ENCODE measurements around the gene PFDN6. TPM values are rescaled to one million over a fixed set of nuclear protein-coding genes. Genes with fewer than 3 reads are reported as not detected.

The PFDN6 gene
- total and polyA plus RNA-seq, 9 of the 15 experiments (the other 6 are each of a cell fraction or from before 2014, with no cell fraction given), result 6.8 to 475 (median 216) TPM

DNA sequence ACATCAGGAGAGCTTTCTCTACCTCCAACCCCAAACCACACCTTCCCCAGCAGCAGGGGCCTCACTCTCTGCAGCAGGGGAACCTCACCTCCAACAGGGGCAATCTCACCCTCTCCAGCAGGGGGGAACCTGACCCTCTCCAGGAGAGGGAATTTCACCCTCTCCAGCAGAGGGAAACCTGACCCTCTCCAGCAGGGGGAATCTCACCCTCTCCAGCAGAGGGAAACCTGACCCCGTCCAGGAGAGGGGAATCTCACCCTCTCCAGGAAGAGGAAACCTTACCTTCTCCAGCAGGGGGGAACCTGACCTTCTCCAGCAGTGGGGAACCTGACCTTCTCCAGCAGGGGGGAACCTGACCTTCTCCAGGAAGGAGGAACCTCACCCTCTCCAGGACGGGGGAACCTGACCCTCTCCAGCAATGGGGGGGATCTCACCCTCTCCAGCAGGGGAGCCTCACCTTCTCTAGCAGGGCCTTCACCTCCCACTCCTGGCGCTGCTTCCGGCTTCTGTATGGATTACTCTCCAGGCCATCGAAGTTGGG lies 9.4 kb upstream of the PFDN6 start (continued):
- TF ChIP-seq, protein P1, sequence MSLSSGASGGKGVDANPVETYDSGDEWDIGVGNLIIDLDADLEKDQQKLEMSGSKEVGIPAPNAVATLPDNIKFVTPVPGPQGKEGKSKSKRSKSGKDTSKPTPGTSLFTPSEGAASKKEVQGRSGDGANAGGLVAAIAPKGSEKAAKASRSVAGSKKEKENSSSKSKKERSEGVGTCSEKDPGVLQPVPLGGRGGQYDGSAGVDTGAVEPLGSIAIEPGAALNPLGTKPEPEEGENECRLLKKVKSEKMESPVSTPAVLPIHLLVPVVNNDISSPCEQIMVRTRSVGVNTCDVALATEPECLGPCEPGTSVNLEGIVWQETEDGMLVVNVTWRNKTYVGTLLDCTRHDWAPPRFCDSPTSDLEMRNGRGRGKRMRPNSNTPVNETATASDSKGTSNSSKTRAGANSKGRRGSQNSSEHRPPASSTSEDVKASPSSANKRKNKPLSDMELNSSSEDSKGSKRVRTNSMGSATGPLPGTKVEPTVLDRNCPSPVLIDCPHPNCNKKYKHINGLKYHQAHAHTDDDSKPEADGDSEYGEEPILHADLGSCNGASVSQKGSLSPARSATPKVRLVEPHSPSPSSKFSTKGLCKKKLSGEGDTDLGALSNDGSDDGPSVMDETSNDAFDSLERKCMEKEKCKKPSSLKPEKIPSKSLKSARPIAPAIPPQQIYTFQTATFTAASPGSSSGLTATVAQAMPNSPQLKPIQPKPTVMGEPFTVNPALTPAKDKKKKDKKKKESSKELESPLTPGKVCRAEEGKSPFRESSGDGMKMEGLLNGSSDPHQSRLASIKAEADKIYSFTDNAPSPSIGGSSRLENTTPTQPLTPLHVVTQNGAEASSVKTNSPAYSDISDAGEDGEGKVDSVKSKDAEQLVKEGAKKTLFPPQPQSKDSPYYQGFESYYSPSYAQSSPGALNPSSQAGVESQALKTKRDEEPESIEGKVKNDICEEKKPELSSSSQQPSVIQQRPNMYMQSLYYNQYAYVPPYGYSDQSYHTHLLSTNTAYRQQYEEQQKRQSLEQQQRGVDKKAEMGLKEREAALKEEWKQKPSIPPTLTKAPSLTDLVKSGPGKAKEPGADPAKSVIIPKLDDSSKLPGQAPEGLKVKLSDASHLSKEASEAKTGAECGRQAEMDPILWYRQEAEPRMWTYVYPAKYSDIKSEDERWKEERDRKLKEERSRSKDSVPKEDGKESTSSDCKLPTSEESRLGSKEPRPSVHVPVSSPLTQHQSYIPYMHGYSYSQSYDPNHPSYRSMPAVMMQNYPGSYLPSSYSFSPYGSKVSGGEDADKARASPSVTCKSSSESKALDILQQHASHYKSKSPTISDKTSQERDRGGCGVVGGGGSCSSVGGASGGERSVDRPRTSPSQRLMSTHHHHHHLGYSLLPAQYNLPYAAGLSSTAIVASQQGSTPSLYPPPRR (CRISPR knock-in tag; IDR thresholded peaks at IDR 0.05; ENCODE audit: borderline replicate concordance), result no peak
- TF ChIP-seq ZNF695 (CRISPR knock-in tag; IDR thresholded peaks at IDR 0.05) (no peak), ARNT (IDR thresholded peaks at IDR 0.05) (no peak), ZNF551 (CRISPR knock-in tag; IDR thresholded peaks at IDR 0.05) (no peak), CBX2 (IDR thresholded peaks at IDR 0.05; ENCODE audit: insufficient read depth, low read length, poor library complexity, severe bottlenecking) (no peak), ZNF263 (CRISPR knock-in tag; IDR thresholded peaks at IDR 0.05; ENCODE audit: borderline replicate concordance) (peak; percentile 38; the same call in 1 of the 2 replicates), SP2 (IDR thresholded peaks at IDR 0.05; ENCODE audit: extremely low read depth, low read depth, low read length, poor library complexity, severe bottlenecking) (no peak), CBFA2T2 (conservative IDR thresholded peaks at IDR 0.05) (no peak), GABPB2 (CRISPR knock-in tag; conservative IDR thresholded peaks at IDR 0.05) (no peak), KLF13 (tag; IDR thresholded peaks at IDR 0.05; ENCODE audit: borderline replicate concordance, low read depth) (no peak), ZNF57 (CRISPR knock-in tag; IDR thresholded peaks at IDR 0.05) (no peak)
- TF ChIP-seq, protein P2, sequence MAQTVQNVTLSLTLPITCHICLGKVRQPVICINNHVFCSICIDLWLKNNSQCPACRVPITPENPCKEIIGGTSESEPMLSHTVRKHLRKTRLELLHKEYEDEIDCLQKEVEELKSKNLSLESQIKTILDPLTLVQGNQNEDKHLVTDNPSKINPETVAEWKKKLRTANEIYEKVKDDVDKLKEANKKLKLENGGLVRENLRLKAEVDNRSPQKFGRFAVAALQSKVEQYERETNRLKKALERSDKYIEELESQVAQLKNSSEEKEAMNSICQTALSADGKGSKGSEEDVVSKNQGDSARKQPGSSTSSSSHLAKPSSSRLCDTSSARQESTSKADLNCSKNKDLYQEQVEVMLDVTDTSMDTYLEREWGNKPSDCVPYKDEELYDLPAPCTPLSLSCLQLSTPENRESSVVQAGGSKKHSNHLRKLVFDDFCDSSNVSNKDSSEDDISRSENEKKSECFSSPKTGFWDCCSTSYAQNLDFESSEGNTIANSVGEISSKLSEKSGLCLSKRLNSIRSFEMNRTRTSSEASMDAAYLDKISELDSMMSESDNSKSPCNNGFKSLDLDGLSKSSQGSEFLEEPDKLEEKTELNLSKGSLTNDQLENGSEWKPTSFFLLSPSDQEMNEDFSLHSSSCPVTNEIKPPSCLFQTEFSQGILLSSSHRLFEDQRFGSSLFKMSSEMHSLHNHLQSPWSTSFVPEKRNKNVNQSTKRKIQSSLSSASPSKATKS (CRISPR knock-in tag; IDR thresholded peaks at IDR 0.05), result no peak
- TF ChIP-seq, protein P3, sequence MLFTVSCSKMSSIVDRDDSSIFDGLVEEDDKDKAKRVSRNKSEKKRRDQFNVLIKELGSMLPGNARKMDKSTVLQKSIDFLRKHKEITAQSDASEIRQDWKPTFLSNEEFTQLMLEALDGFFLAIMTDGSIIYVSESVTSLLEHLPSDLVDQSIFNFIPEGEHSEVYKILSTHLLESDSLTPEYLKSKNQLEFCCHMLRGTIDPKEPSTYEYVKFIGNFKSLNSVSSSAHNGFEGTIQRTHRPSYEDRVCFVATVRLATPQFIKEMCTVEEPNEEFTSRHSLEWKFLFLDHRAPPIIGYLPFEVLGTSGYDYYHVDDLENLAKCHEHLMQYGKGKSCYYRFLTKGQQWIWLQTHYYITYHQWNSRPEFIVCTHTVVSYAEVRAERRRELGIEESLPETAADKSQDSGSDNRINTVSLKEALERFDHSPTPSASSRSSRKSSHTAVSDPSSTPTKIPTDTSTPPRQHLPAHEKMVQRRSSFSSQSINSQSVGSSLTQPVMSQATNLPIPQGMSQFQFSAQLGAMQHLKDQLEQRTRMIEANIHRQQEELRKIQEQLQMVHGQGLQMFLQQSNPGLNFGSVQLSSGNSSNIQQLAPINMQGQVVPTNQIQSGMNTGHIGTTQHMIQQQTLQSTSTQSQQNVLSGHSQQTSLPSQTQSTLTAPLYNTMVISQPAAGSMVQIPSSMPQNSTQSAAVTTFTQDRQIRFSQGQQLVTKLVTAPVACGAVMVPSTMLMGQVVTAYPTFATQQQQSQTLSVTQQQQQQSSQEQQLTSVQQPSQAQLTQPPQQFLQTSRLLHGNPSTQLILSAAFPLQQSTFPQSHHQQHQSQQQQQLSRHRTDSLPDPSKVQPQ (CRISPR knock-in tag; IDR thresholded peaks at IDR 0.05; ENCODE audit: borderline replicate concordance), result no peak
- TF ChIP-seq, protein P4, sequence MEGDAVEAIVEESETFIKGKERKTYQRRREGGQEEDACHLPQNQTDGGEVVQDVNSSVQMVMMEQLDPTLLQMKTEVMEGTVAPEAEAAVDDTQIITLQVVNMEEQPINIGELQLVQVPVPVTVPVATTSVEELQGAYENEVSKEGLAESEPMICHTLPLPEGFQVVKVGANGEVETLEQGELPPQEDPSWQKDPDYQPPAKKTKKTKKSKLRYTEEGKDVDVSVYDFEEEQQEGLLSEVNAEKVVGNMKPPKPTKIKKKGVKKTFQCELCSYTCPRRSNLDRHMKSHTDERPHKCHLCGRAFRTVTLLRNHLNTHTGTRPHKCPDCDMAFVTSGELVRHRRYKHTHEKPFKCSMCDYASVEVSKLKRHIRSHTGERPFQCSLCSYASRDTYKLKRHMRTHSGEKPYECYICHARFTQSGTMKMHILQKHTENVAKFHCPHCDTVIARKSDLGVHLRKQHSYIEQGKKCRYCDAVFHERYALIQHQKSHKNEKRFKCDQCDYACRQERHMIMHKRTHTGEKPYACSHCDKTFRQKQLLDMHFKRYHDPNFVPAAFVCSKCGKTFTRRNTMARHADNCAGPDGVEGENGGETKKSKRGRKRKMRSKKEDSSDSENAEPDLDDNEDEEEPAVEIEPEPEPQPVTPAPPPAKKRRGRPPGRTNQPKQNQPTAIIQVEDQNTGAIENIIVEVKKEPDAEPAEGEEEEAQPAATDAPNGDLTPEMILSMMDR (IDR thresholded peaks at IDR 0.05 in 2 of 3, conservative IDR thresholded peaks at IDR 0.05 in 1 of 3; ENCODE audit: insufficient read depth in 2 of 3, low read depth in 1 of 3, low read length in 3 of 3), result peak; percentile 99 to 100 (median 100)

All from K562 (cell line).